HG03108 (cell line): ENCODE measurements around the gene RECQL.
"Not testable (repeated sequence)": the region's sequence is repeated elsewhere in the genome, so short reads cannot be mapped to it uniquely, and the experiment has no call there.

ENCODE experiments used
- ATAC-seq: cut with Tn5 transposase; IDR thresholded peaks from one replicate; pipeline ENCODE4 v1.9.1; 2021; ENCODE audit warnings: moderate library complexity; ENCODE audit not compliant: unreplicated experiment

The RECQL gene

DNA sequence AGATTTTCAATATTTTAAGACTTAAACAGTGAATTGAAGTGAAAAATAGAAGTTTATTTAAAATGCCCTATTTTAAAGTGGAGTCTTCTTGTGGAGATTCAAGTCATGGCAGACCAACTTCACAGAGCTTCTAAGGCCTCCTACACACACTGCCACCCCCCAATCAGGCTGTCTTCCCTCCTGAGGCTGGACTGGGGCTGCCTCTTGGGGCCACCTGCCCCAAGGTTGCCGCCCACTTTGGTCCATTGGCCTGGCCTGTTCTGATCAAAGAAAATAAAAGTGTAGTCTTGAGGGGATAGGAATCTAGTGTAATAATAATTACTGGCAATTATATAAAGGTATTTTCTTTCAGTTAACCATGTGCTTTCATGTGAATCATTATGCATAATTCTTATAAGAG lies 1.4 kb upstream of the RECQL start:
- ATAC-seq = no peak

DNA sequence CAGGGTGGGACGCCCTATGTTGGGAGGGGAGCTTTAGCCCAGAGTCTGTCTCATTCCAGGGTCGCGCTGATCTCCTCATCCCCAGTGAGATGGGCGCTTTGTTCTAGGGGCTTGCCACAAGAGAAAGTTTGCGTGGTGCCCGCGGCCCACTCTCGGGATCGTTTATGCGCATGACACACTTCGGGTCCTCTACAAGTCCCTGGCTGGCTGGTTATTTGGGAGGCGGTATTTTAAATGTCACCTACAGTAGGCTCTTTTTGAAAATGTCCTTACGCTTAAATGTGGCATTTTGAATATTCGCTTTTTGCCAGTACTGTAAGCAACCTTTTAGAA lies 695 bp upstream of the RECQL start:
- ATAC-seq = no peak

DNA sequence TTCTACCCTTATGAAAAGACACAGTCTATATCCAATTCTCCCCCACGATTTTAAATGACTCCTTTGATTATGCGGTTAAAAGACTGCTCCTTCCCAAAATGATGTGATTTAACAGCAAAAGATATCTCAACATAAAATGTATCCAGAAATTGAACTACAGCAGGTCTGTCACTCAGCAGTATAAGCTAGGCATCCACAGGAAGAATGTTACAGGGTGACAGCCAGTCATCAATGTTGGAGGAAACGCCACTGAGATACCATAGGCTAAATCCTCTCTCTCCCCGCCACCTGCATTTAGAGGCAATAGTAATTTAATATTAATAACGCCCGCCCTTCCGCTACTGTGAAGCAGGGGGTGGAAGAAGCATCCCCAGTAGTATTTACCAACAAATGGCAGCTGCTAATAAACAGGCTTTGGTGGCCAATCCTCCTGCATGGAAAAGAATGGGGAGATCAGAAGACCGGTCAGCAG lies 613 bp downstream of the RECQL start:
- peak; percentile 5 for ATAC-seq

DNA sequence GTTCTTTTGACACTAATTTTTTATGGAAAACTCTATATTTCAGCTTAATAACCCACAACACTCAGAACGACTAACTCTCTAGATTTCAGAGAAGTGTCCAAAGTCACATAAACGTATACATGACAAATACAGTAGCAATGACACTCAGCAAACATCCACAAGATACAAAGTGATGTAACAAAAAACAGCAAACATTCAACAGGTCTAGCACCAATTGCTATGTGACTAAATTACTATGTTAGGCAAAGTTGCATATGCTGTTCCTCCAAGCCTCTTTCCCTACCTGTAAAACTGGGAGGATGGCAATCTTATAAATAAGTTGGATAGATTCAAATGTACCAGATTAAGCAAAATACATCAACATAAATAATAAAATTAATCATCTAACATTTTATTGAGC lies 1.7 kb downstream of the RECQL start:
- ATAC-seq = no peak

DNA sequence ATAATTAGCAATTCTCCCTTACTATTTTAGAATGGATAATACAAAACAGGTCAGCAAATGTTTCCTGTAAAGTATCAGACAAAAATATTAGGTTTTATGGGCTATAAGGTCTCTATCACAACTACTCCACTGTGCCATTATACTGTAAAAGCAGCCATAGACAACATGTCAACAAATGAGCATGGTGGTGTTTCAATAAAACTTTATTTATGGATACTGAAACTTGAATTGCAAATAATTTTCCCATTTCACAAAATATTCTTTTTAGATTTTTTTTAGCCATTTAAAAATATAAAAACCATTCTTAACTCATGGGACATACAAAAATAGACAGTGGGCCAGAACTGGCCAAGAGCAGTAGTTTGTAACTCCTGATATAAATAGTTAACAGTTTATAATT lies 15.4 kb downstream of the RECQL start:
- no peak for ATAC-seq

DNA sequence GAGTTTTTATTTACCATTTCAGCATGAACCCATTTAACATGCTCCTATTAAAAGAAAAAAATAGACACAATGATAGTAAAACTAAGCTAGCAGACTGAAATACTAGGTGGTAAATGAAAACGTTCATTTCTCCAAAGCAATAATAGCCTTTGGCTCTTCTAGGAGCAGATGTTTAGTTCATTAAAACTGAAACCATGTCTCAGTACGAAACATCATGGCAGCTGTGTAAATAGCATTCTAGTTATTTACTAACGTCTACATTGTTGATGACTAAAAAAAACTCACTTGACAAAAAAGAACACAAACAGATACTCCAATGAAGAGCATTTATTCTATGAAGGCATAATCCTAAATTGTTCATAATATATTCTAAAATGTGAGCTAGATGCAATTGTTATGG lies 17.9 kb downstream of the RECQL start:
- ATAC-seq = no peak

DNA sequence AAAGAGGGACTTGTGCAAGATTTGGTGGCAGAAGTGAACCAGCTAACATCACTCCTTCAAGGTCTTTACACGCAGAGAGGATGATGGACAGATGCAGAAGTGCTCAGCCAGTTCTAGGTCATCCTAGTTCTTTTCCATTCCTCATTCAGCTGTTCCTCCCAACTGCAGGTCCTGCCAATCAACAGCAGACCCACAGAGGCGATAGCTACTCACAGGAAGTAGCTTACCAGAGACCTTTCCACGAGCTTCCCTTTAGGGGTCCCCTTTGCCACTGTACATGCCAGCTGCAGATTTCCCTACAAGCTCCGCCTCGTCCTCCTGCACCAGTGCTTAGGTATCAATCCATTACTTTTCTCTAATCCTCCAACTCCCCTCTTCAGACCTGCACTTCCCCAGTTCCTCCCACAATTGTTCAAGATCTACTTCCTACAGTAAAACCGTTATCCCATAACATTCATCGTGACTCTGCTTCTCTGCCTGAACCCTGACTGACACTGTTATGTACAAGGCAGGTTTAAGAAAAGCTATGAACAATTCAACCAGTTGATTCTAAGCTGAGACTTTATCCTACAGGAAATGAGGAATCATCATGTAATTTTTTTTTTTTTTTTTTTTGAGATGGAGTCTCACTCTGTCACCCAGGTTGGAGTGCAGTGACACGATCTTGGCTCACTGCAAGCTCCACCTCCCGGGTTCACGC lies 22.5 kb downstream of the RECQL start:
- no peak for ATAC-seq

DNA sequence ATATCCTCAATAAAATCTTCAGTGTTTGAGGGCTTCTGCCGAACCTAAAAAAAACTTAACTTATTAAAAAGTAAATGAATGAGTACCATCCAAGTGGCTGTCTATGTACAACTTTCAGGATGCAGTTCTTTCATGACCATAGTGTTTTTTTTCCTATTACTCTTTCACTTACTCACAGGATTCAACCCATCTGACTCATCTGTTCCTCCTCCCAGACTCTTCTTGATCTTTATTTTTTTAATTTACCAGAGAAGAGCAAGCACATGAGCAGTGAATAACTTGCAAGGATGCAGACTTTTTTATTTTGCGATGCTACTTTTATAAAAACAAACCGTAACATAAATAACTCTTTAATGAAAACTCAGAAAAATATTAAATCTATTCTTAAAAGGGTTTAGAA lies 24.5 kb downstream of the RECQL start:
- ATAC-seq = no peak

DNA sequence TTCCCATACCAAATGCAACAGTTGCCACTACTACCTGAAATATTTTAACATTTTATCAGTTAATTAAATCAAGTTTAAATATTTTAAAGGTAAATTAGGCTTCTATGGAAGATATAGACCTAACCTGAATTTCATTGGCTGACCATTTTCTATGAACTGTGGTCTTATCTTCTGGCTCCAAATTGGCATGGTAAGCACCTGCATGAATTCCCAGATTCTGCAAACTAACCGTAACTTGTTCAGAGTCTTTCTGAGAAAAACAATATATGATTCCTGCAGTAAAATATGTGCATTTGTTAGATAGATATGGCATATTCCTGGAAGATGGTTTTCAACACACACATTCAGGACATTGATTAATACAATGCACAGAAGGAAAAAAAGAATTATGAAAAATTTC lies 25.9 kb downstream of the RECQL start:
- no peak for ATAC-seq

DNA sequence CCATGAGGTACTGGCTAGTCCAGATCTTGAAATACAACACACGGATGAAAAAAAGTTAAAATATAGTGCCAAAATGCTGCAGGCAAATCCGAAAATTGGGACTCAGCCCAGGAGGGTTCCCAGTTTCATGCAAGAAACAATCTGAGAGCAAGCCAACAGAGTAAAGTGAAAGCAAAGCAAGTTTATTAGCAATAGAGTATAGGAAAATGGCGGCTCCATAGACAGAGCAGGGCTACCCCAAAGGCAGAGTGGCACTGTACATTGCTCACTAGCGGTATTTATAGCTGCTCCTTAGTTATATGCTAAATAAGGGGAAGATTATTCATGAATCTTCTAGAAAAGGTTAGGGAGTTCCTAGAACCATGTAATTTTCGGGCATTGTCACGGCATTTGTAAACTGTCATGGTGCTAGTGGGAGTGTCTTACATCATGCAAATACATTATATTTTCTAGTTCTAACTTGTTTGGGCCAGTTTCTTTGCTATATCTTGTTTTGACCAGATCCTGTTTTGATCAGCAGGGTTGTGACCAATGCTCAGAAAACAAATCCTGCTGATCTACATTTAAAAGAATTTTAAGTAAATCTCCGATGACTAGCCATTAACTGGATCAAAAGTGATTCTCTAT lies 29.1 kb downstream of the RECQL start:
- ATAC-seq = no peak

DNA sequence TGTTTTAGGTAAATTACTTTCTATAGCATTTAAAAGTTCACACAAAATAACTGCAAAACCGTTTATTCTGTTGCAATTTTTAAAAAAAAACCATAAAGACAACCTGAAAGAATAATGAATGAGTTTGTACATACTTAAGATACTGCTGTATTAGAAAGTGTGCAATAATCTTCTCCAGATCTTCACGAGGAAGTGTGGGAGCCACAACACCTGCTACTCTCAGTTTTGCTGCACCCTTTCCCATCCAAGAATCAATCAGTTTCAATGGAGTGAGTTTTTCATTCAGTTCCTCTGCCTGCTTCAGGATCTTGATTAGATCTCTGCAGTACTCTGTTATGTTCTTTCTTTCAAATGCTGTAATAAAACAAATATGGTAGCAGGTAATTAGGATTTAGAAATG lies 30.1 kb downstream of the RECQL start:
- no peak for ATAC-seq

DNA sequence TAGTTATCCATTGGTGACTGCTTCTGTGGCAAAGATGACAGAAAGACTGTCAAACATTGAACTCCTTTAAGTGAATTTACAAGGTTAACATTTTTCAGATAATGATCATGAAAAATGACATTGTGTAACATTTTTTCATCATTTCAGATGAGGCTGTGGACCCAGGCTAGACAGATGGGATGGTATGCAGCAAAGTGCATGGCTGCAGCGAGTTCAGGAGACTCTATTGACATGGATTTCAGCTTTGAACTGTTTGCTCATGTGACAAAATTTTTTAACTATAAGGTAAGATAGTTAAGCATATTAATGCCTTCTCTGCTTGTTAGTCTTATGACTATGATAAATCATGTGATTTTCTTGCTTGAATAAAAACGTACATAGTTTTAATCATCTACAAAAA lies 34.1 kb downstream of the RECQL start:
- not testable (repeated sequence) for ATAC-seq

DNA sequence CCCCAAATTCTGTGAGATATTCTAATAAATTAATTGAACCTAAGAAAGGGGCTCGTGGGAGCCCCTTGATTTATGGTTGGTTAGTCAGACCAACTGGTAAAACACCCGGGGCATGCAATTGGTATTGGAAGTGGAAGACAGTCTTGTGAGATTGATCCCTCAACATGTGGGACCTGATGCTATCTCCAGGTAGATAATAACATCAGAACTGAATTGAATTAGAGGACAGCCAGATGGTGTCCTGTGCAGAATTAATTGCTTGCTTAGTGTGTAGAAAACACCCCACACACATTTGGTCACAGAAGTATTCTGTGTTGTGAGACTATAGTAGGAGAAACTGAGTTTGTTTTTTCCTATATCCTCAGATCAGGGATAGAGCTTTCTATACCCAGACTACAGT lies 42.0 kb downstream of the RECQL start:
- no peak for ATAC-seq

DNA sequence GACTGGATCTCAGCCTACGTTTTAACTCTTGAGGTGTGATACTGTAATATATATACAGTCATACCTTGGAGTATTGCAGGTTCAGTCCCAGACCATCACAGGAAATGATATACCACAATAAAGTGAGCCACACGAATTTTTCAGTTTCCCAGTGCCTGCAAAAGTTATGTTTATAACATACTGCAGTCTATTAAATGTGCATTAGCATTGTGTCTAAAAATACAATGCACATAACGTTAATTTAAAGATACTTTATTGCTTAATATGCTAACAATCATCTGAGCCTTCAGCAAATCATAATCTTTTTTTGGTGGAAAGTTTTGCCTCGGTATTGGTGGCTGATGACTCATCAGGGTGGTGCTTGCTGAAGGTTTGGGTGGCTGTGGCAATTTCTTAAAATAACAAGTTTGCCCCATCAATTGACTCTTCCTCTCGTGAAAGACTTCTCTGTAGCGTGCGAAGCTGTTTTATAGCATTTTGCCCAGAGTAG lies 45.1 kb downstream of the RECQL start:
- no peak for ATAC-seq

DNA sequence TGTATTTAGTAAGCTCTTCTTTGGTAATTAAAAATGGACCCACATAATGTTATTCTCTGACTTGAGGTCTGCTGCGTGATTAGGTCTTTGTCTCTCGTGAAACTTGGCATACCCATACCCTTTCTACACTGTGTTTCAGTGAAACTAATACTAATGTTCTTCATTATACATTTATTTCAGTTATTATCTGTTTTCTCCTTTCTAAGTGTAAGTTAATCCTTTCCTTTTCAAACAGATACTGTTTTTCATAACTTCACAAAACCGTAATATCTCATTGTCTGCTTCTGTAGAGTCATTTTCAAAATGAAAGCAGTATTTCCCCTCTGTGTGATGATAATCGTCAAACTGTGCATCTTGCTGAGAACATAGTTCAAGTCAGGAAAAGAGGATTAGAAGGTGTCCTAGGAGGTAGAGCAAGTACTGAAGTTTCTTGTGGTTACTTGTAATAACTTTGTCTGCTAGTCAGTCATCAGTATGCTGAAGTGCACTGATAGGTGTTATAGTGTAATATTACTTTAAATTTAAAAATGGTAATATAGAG lies 48.1 kb downstream of the RECQL start:
- ATAC-seq = peak; percentile 94

DNA sequence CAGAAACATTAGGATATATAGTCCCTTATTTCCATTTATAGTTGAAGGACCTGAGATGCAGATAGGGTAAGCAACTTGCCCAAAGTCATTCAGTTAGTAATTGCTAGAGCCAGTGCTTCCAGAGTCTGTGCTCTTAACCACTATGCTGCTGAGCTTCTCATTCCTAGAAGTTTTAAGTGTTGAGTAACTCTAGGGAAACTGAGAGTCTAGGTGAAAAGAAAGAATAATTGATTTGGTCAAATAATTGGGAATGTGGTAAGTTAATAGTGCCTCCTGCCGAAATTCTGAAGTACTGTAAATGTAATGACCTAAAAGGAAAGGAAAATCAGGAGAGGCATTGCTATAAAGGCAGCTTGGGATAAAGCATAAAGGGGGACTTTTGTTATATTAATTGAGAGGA lies 49.9 kb downstream of the RECQL start:
- no peak for ATAC-seq

DNA sequence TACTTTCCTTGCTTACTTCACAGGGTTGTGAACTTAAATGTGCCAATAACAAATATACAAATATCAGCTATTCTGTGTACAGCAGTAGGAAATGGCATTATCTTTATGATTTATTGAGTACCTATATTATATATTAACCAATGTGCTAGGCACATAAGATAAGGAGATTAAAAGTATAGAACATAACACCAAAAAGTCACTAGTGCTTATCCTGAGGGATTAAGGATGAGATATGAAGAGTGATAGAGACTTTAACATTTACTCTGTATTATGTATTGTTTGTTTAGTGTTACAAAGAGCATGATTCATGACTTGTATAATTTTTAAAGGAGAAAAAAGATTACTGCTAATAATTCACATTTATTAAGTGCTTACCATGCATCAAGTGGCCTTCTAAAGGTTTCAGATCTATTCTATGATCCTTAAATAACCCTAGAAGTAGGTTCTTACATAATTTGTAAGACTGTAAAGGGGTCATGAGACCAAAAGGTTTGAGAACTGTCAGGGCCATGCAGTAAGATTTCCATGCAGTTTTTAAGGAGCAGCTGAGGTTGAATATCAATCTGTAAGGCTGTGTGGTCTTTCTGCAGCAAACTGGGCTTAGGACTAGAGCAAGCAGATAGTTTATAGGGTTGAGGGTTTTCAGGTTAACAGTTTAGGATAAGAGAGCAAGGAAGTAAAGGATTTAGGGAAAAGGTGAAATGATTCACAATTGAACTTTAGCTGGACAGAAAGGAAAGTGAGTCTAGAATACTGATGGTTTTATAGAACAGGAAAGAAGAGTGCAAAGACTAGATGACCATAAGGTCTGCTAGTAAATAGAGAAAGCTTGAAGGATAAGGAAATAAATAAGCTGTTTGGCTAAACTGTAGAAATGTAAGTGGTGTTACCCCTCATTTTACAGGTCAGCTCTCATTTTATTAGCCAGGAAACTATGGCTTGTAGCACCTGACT lies 57.0 kb downstream of the RECQL start:
- no peak for ATAC-seq

DNA sequence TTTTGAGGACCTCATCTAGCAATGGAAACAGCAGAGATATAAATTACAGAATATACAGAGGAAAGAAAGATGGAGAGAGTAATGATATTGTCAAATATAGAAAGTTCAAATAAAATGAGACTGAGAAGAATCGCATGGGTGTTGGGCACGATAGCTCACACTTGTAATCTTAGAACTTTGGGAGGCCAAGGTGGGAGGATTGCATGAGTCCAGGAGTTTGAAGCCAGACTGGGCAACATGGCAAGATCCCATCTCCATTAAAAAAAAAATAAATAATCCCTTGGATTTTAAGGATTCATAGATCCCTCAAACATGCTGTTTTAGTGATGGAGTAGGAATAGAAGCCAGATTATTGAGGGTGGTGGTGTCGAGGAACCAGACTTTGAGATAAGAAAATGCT lies 62.1 kb downstream of the RECQL start:
- no peak for ATAC-seq

DNA sequence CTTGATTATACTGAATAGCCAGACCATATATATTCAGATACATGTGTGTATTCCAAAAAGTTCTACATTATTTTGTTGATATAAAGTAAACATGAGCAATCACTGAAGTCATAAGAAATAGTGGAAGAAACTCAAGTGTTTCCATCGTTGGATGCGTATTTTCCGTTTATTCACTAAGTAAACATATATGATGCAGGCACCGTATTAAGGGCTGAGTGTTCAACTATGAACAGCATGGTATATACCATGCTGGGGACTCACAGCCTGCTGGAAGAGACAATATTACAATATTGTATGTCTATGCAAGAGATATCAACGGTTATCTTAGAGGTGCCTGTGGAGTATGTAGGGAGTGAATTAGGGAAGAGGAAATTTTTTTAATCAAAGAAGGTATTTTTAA lies 62.8 kb downstream of the RECQL start:
- no peak for ATAC-seq

DNA sequence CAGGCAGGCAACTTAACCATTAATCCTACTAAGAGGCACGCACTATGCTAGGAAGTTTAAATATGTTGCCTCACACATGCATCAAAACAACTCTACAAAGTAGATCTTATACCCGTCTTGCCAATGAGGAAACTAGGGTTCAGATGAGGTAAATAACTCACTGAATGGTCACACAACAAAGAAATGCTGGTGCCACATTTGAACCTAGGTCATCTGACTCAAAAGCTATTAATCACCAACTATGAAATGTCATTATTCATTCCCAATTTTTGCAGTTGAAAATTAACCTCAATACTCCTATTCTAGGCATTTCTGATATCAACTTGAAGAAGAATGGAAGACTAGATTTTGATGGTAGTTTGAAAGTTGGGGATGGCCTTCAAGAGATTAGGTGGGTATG lies 66.7 kb downstream of the RECQL start:
- no peak for ATAC-seq

DNA sequence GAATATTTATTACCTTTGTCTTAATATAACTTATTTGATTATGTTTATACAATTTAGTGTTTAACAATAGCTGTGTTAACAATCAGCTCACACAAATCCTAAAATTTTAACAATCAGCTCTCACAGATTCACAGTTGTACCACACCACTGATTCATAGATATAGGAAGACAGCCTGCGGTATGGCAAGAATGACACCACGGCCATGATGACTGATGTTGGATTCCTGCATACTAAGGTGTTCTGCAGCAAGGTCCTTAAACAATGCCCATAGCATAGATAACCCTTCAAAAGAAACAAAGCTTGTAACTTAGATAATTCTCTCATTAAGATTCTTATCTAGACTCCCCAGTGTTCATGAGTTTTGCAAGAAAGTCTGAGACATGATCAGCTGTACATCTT lies 67.9 kb downstream of the RECQL start:
- no peak for ATAC-seq
